GM23248 (cell line): ENCODE measurements around the gene PRRC1.

ENCODE experiments used
- EZH2 ChIP-seq: fragments of 200-600 bp; sonication (generic); IDR thresholded peaks from 2 replicates; pipeline ENCODE4 v1.6.1; 2018; ENCODE audit warnings: antibody characterized with exemption, mild to moderate bottlenecking; ENCODE audit not compliant: insufficient read depth, poor library complexity, severe bottlenecking
- EZH2phosphoT487 ChIP-seq: fragments of 200-600 bp; sonication (generic); IDR thresholded peaks from 2 replicates; pipeline ENCODE4 v1.6.1; 2018; ENCODE audit warnings: antibody characterized with exemption, moderate library complexity, mild to moderate bottlenecking, low read depth; ENCODE audit not compliant: insufficient read depth

GRCh38 chr5:127529904-127530682 is 12.7 kb downstream of the PRRC1 start:
- no peak for TF ChIP-seq EZH2
- no peak for TF ChIP-seq EZH2phosphoT487
